ENCODE results near the gene NAV2.

Gene NAV2

GRCh38 chr11:19929147-19929546 is 216.5 kb downstream of the NAV2 start:
- no peak overlapping the region for H3K4me3 ChIP-seq (ENCODE audit: low read depth, low read length)
- in situ Hi-C loops (cut with HindIII; ENCODE audit: low sequenced_read_pairs) = no loop called here
- no peak for TF ChIP-seq CTCF (IDR thresholded peaks at IDR 0.05; ENCODE audit: low read depth, low read length)
- DNase-seq (ENCODE audit: low read depth, low spot score) = no peak

- H3K4me3 ChIP-seq (ENCODE audit: low read depth, low read length) = no peak overlapping the region
- in situ Hi-C loops (cut with HindIII; ENCODE audit: low sequenced_read_pairs) = no loop called here
- DNase-seq (ENCODE audit: low read depth, low spot score) = peak; percentile 47
- no peak for TF ChIP-seq CTCF (IDR thresholded peaks at IDR 0.05; ENCODE audit: low read depth, low read length)
Observed at GRCh38 chr11:19929655-19930054, 217.0 kb downstream of the NAV2 start.

GRCh38 chr11:19931141-19931770 is 218.6 kb downstream of the NAV2 start:
- peak overlapping the region; percentile 2 for H3K4me3 ChIP-seq (ENCODE audit: low read depth, low read length)
- in situ Hi-C loops (cut with HindIII; ENCODE audit: low sequenced_read_pairs) = no loop called here
- TF ChIP-seq CTCF (IDR thresholded peaks at IDR 0.05; ENCODE audit: low read depth, low read length) = no peak
- peak; percentile 53 for DNase-seq (ENCODE audit: low read depth, low spot score)

- no peak for DNase-seq (ENCODE audit: low read depth, low spot score)
- peak overlapping the region; percentile 2 for H3K4me3 ChIP-seq (ENCODE audit: low read depth, low read length)
- in situ Hi-C loops (cut with HindIII; ENCODE audit: low sequenced_read_pairs) = no loop called here
- TF ChIP-seq CTCF (IDR thresholded peaks at IDR 0.05; ENCODE audit: low read depth, low read length) = no peak
Observed at GRCh38 chr11:19931771-19932369, 219.2 kb downstream of the NAV2 start.

- TF ChIP-seq CTCF (IDR thresholded peaks at IDR 0.05; ENCODE audit: low read depth, low read length) = no peak
- no peak overlapping the region for H3K4me3 ChIP-seq (ENCODE audit: low read depth, low read length)
- no peak for DNase-seq (ENCODE audit: low read depth, low spot score)
- in situ Hi-C loops (cut with HindIII; ENCODE audit: low sequenced_read_pairs) = no loop called here
Observed at GRCh38 chr11:19933132-19933735, 220.6 kb downstream of the NAV2 start.

- no peak for DNase-seq (ENCODE audit: low read depth, low spot score)
- TF ChIP-seq CTCF (IDR thresholded peaks at IDR 0.05; ENCODE audit: low read depth, low read length) = no peak
- in situ Hi-C loops (cut with HindIII; ENCODE audit: low sequenced_read_pairs) = no loop called here
- H3K4me3 ChIP-seq (ENCODE audit: low read depth, low read length) = no peak overlapping the region
Observed at GRCh38 chr11:19933801-19934488, 221.3 kb downstream of the NAV2 start.
